ENCODE data around the gene ZNF598. TPM values are rescaled to one million over a fixed set of nuclear protein-coding genes. Genes with fewer than 3 reads are reported as not detected.

Gene ZNF598
- total and polyA plus RNA-seq, 2 of the 13 experiments (the other 11 are each of a cell fraction or from before 2014, with no cell fraction given), result 13.5 to 14.2 TPM

DNA sequence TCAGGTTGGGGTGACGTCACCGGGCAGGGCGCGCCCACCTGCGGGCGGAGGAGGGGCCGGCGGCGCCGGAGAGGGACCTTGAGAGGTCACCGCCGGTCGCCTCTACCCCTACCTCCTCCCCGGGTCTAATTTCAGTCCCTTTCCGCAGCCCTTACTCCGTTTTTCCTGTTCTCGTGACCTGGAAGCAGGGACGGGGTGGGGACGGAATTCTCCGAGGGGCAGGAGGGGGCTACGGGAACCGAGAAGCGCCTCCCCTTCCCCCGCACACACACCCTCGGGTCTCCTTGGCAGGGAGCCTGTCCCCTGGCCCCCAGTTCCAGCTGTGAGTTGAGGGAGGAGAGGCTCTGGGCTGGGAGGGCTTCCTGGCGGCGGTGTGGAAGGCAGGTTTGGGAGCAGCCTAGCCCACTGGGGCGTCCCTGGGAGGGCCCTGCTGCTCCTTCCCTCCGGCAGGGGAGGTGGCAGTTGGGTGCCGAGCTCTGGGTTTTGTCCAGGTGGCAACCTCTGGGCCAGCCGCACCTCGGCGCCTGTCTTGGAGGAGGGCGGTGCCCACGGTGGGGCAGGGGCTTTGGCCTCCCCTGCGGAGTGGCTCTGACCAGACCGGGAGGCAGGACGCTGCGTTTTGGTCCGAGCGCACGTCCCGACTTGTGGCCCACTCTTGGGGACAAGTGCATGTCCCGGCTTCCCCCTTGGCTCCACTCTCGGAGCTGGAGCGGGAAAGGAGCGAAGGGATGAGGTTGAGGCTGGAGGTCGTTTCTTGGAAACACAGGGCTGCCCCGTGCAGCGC is 19.1 kb downstream of the ZNF598 start (continued):
- TF ChIP-seq, protein P1, sequence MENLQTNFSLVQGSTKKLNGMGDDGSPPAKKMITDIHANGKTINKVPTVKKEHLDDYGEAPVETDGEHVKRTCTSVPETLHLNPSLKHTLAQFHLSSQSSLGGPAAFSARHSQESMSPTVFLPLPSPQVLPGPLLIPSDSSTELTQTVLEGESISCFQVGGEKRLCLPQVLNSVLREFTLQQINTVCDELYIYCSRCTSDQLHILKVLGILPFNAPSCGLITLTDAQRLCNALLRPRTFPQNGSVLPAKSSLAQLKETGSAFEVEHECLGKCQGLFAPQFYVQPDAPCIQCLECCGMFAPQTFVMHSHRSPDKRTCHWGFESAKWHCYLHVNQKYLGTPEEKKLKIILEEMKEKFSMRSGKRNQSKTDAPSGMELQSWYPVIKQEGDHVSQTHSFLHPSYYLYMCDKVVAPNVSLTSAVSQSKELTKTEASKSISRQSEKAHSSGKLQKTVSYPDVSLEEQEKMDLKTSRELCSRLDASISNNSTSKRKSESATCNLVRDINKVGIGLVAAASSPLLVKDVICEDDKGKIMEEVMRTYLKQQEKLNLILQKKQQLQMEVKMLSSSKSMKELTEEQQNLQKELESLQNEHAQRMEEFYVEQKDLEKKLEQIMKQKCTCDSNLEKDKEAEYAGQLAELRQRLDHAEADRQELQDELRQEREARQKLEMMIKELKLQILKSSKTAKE (CRISPR knock-in tag; IDR thresholded peaks at IDR 0.05; ENCODE audit: borderline replicate concordance), result no peak
- no peak for TF ChIP-seq PLRG1 (conservative IDR thresholded peaks at IDR 0.05)
- no peak for TF ChIP-seq SMYD3 (CRISPR knock-in tag; IDR thresholded peaks at IDR 0.05)
- no peak for TF ChIP-seq MTA1 (CRISPR knock-in tag; IDR thresholded peaks at IDR 0.05; ENCODE audit: borderline replicate concordance)
- no peak for TF ChIP-seq ZKSCAN8 (CRISPR knock-in tag; IDR thresholded peaks at IDR 0.05; ENCODE audit: borderline replicate concordance)
- TF ChIP-seq ZNF644 (CRISPR knock-in tag; IDR thresholded peaks at IDR 0.05; ENCODE audit: low read depth), result no peak
- TF ChIP-seq, protein P2, sequence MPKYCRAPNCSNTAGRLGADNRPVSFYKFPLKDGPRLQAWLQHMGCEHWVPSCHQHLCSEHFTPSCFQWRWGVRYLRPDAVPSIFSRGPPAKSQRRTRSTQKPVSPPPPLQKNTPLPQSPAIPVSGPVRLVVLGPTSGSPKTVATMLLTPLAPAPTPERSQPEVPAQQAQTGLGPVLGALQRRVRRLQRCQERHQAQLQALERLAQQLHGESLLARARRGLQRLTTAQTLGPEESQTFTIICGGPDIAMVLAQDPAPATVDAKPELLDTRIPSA (CRISPR knock-in tag; IDR thresholded peaks at IDR 0.05; ENCODE audit: borderline replicate concordance), result no peak
- no peak for TF ChIP-seq ADNP (CRISPR knock-in tag; IDR thresholded peaks at IDR 0.05)
- TF ChIP-seq HNRNPLL (IDR thresholded peaks at IDR 0.05; ENCODE audit: low read depth, low read length, poor library complexity, severe bottlenecking), result peak; percentile 19
- TF ChIP-seq, protein P3, sequence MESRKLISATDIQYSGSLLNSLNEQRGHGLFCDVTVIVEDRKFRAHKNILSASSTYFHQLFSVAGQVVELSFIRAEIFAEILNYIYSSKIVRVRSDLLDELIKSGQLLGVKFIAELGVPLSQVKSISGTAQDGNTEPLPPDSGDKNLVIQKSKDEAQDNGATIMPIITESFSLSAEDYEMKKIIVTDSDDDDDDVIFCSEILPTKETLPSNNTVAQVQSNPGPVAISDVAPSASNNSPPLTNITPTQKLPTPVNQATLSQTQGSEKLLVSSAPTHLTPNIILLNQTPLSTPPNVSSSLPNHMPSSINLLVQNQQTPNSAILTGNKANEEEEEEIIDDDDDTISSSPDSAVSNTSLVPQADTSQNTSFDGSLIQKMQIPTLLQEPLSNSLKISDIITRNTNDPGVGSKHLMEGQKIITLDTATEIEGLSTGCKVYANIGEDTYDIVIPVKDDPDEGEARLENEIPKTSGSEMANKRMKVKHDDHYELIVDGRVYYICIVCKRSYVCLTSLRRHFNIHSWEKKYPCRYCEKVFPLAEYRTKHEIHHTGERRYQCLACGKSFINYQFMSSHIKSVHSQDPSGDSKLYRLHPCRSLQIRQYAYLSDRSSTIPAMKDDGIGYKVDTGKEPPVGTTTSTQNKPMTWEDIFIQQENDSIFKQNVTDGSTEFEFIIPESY (CRISPR knock-in tag; IDR thresholded peaks at IDR 0.05), result no peak
- TF ChIP-seq ZNF619 (CRISPR knock-in tag; IDR thresholded peaks at IDR 0.05), result no peak
- no peak for TF ChIP-seq RBFOX2 (IDR thresholded peaks at IDR 0.05; ENCODE audit: low read depth, low read length)
- TF ChIP-seq ZNF44 (CRISPR knock-in tag; IDR thresholded peaks at IDR 0.05), result no peak
- TF ChIP-seq ZNF766 (CRISPR knock-in tag; IDR thresholded peaks at IDR 0.05; ENCODE audit: borderline replicate concordance), result no peak
- TF ChIP-seq NFATC3 (CRISPR knock-in tag; IDR thresholded peaks at IDR 0.05), result no peak
- no peak for TF ChIP-seq ZBTB8A (CRISPR knock-in tag; IDR thresholded peaks at IDR 0.05; ENCODE audit: borderline replicate concordance, low read depth)
- TF ChIP-seq NAIF1 (CRISPR knock-in tag; IDR thresholded peaks at IDR 0.05; ENCODE audit: borderline replicate concordance), result no peak
- no peak for TF ChIP-seq ZFP36L1 (CRISPR knock-in tag; IDR thresholded peaks at IDR 0.05)
- TF ChIP-seq ZNF782 (CRISPR knock-in tag; IDR thresholded peaks at IDR 0.05; ENCODE audit: borderline replicate concordance), result no peak
- TF ChIP-seq, protein P4, sequence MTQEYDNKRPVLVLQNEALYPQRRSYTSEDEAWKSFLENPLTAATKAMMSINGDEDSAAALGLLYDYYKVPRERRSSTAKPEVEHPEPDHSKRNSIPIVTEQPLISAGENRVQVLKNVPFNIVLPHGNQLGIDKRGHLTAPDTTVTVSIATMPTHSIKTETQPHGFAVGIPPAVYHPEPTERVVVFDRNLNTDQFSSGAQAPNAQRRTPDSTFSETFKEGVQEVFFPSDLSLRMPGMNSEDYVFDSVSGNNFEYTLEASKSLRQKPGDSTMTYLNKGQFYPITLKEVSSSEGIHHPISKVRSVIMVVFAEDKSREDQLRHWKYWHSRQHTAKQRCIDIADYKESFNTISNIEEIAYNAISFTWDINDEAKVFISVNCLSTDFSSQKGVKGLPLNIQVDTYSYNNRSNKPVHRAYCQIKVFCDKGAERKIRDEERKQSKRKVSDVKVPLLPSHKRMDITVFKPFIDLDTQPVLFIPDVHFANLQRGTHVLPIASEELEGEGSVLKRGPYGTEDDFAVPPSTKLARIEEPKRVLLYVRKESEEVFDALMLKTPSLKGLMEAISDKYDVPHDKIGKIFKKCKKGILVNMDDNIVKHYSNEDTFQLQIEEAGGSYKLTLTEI (CRISPR knock-in tag; conservative IDR thresholded peaks at IDR 0.05), result no peak
- TF ChIP-seq, protein P5, sequence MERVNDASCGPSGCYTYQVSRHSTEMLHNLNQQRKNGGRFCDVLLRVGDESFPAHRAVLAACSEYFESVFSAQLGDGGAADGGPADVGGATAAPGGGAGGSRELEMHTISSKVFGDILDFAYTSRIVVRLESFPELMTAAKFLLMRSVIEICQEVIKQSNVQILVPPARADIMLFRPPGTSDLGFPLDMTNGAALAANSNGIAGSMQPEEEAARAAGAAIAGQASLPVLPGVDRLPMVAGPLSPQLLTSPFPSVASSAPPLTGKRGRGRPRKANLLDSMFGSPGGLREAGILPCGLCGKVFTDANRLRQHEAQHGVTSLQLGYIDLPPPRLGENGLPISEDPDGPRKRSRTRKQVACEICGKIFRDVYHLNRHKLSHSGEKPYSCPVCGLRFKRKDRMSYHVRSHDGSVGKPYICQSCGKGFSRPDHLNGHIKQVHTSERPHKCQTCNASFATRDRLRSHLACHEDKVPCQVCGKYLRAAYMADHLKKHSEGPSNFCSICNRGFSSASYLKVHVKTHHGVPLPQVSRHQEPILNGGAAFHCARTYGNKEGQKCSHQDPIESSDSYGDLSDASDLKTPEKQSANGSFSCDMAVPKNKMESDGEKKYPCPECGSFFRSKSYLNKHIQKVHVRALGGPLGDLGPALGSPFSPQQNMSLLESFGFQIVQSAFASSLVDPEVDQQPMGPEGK (CRISPR knock-in tag; IDR thresholded peaks at IDR 0.05), result no peak; the same call in 1 of the 2 replicates

Measured in HepG2 (cell line).